Transverse colon (tissue), 4 donors: ENCODE measurements around the gene ATP13A5. TPM values are rescaled to one million over a fixed set of nuclear protein-coding genes. Genes with fewer than 3 reads are reported as not detected.

Source experiments
- DNase-seq: peaks from one replicate; pipeline ENCODE4 v3.0.0-alpha.2; 2019
- H3K27ac ChIP-seq, 4 donors: fragments of 200-600 bp; sonication (generic); 2 replicates each; pipeline ENCODE4 v1.5.1; 2016 to 2018; ENCODE audit warnings: inconsistent platforms in 4 of 4
- H3K27me3 ChIP-seq: fragments of 200-600 bp; sonication (generic); 2 replicates; pipeline ENCODE4 v1.5.1; 2017; ENCODE audit warnings: inconsistent platforms
- H3K36me3 ChIP-seq, 4 donors: fragments of 200-600 bp; sonication (generic); 2 replicates each; pipeline ENCODE4 v1.5.1; 2017 to 2019; ENCODE audit warnings: inconsistent platforms in 4 of 4
- H3K4me1 ChIP-seq, 4 donors: fragments of 200-600 bp; sonication (generic); 2 replicates each; pipeline ENCODE4 v1.5.1; 2017 to 2020; ENCODE audit warnings: inconsistent platforms in 4 of 4
- H3K4me3 ChIP-seq, 4 donors: fragments of 200-600 bp; sonication (generic); 1 replicate in 1 of 4; 2 replicates in 3 of 4; pipeline versions ENCODE4 v1.5.1 to v1.6.1; 2017 to 2019; ENCODE audit warnings: inconsistent platforms in 4 of 4
- H3K9me3 ChIP-seq, 2 donors: fragments of 200-600 bp; sonication (generic); 2 replicates each; pipeline ENCODE4 v1.5.1; 2017 to 2019; ENCODE audit warnings: inconsistent platforms in 2 of 2
- CTCF ChIP-seq, 5 experiments: fragments of 200-600 bp in 3 of 5; fragments of 450-650 bp in 2 of 5; sonication (generic) in 3 of 5; IDR thresholded peaks; 1 replicate in 2 of 5; 2 replicates in 3 of 5; pipeline ENCODE4 v1.5.1; 2016 to 2017; ENCODE audit warnings: antibody characterized with exemption in 5 of 5, inconsistent platforms in 3 of 5, mild to moderate bottlenecking in 2 of 5, moderate library complexity in 1 of 5
- EP300 ChIP-seq: sonication (generic); formaldehyde crosslinking; IDR thresholded peaks from one replicate; pipeline ENCODE4 v1.6.1; 2017; ENCODE audit warnings: antibody characterized with exemption, low read depth
- POLR2A ChIP-seq: fragments of 450-650 bp; IDR thresholded peaks from one replicate; pipeline ENCODE4 v1.6.1; 2016; ENCODE audit warnings: antibody characterized with exemption, mild to moderate bottlenecking, moderate library complexity
- POLR2AphosphoS5 ChIP-seq, 3 donors: sonication (generic); formaldehyde crosslinking; IDR thresholded peaks; one replicate each; pipeline ENCODE4 v1.6.1; 2016; ENCODE audit warnings: antibody characterized with exemption in 3 of 3
- WGBS, 2 donors: methylation state at CpG; one replicate each; pipeline ENCODE4 v1.1.5; 2018; ENCODE audit warnings: low coverage in 1 of 2; 5-methylcytosine and 5-hydroxymethylcytosine counted together
- in situ Hi-C, 4 donors: fragments of 200-750 bp; cut with MboI; loops; one replicate each; pipeline versions ENCODE4 v1.15.0 to v1.15.1; 2017; ENCODE audit warnings: low sequenced_read_pairs in 3 of 4, low pct_ligation_motif_present in 1 of 4, low pct_unique_long_range_greater_than_20kb in 1 of 4
- intact Hi-C: fragments of 100-400 bp; cut with DNase I; formaldehyde crosslinking; loops from one replicate; pipeline ENCODE4 v1.15.1; 2023; ENCODE audit warnings: low total_unique reads
- total RNA-seq, 4 donors: library from RNA; depleted of rRNA; stranded (reverse); fragments of >200 nt; gene quantifications; one replicate each; pipeline ENCODE4 v1.1.0, GENCODE V29; 2016

The ATP13A5 gene
- total RNA-seq, 4 donors from 2014 or later = not detected

GRCh38 chr3:193346259-193346658 is 32.3 kb downstream of the ATP13A5 start:
- no peaks in the 10 kb centered on the region for H3K36me3 ChIP-seq
- intact Hi-C loops (no loop called here), in situ Hi-C loops (no loop called here)
- no peak for DNase-seq
- 80% methylated on average over 4 of the region's 4 CpGs for WGBS, 2 donors
- no peaks in the 10 kb centered on the region for H3K9me3 ChIP-seq
- H3K4me3 ChIP-seq = no peak overlapping the region
- TF ChIP-seq POLR2AphosphoS5 (IDR thresholded peaks at IDR 0.05) = no peak
- no peak for TF ChIP-seq EP300
- TF ChIP-seq POLR2A = no peak
- no peak for TF ChIP-seq CTCF (IDR thresholded peaks at IDR 0.05)
- H3K4me1 ChIP-seq = no peaks in the 10 kb centered on the region
- no peaks in the 10 kb centered on the region for H3K27me3 ChIP-seq
- H3K27ac ChIP-seq = no peak overlapping the region

DNA sequence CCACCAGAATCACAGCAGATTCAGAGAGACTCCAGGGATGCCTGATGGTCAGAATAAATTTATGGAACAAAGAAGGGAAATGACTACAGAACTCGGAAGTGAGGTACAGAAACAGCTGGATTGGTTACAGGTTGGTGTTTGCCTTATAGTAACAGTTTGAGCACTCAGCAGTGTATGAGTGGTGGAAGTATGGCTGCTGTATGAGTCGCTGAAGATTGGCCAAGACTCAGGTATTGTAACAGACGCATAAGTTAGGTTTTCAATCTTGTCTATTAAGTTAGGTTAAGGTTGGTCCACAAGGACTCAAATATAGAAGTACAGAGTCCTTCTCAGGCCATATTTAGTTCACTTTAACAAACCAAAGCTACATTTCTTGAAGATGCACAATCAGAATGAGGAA is 33.1 kb downstream of the ATP13A5 start:
- H3K27me3 ChIP-seq = no peaks in the 10 kb centered on the region
- H3K4me3 ChIP-seq = no peak overlapping the region
- 71 to 80% methylated on average over 3 of the region's 3 CpGs for WGBS, 2 donors
- H3K27ac ChIP-seq = no peak overlapping the region
- no peak for DNase-seq
- H3K9me3 ChIP-seq = no peaks in the 10 kb centered on the region
- in situ Hi-C loops (no loop called here), intact Hi-C loops (no loop called here)
- TF ChIP-seq POLR2A (no peak), EP300 (no peak), CTCF (IDR thresholded peaks at IDR 0.05) (no peak), POLR2AphosphoS5 (IDR thresholded peaks at IDR 0.05) (no peak)
- no peaks in the 10 kb centered on the region for H3K36me3 ChIP-seq
- H3K4me1 ChIP-seq = no peaks in the 10 kb centered on the region

DNA sequence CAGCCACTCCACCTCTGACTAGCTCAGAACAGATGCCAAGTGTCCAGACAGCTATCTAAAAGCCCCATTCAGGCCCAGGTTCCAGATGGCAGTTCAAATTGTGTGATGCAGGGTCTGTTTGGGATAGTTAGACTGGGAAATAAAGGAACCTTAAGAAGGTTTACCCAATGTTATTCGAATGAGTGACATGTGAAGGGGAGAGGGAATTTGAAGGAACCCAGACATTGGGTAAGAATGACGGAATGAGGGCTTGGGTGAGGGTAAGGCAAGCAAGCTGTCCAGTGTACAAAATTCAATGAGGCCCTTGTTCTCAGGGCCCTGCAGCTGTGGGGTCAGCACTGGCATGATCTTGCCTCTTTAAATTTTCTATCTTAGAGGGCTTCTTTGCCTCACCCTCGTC is 34.1 kb downstream of the ATP13A5 start:
- in situ Hi-C loops (no loop called here), intact Hi-C loops (no loop called here)
- H3K27me3 ChIP-seq = no peaks in the 10 kb centered on the region
- H3K27ac ChIP-seq = no peak overlapping the region
- 46 to 47% methylated on average over 3 of the region's 3 CpGs for WGBS, 2 donors
- TF ChIP-seq POLR2AphosphoS5 (IDR thresholded peaks at IDR 0.05) (no peak), CTCF (IDR thresholded peaks at IDR 0.05) (no peak), POLR2A (no peak), EP300 (no peak)
- no peaks in the 10 kb centered on the region for H3K4me1 ChIP-seq
- no peaks in the 10 kb centered on the region for H3K36me3 ChIP-seq
- H3K4me3 ChIP-seq = no peak overlapping the region
- DNase-seq = no peak
- no peaks in the 10 kb centered on the region for H3K9me3 ChIP-seq

GRCh38 chr3:193343726-193344222 is 34.8 kb downstream of the ATP13A5 start:
- intact Hi-C loops (no loop called here), in situ Hi-C loops (no loop called here)
- Histone ChIP-seq H3K27ac (no peak overlapping the region), H3K27me3 (no peaks in the 10 kb centered on the region), H3K4me3 (no peak overlapping the region), H3K36me3 (no peaks in the 10 kb centered on the region), H3K9me3 (no peaks in the 10 kb centered on the region), H3K4me1 (no peaks in the 10 kb centered on the region)
- WGBS, 2 donors = 86 to 91% methylated on average over 3 to 4 of the region's 4 CpGs
- DNase-seq = no peak
- TF ChIP-seq EP300 (no peak), CTCF (IDR thresholded peaks at IDR 0.05) (no peak), POLR2AphosphoS5 (IDR thresholded peaks at IDR 0.05) (no peak)
